ENCODE results near the gene CCDC188.

CCDC188 gene

DNA sequence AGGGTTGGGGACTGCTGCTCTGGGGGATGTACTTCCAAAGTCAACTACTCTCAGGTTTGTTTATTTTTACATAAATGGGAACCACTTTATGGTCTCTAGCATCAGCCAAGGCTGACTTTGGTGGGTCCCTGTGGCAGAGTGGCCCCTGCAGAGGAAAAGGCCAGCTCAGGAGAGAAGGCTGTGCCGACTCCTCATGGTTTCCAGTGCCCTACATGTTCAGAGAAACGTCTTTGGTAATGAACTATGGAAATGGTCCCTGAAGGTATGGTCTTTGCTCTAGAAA lies 22.3 kb downstream of the CCDC188 start:
- Histone ChIP-seq H3K36me3 (ENCODE audit: control insufficient read depth, insufficient read depth, low read length) (peaks cover 36% of the 10 kb centered on the region), H3K9me3 (ENCODE audit: control insufficient read depth, insufficient read depth, low read length) (no peaks in the 10 kb centered on the region)

DNA sequence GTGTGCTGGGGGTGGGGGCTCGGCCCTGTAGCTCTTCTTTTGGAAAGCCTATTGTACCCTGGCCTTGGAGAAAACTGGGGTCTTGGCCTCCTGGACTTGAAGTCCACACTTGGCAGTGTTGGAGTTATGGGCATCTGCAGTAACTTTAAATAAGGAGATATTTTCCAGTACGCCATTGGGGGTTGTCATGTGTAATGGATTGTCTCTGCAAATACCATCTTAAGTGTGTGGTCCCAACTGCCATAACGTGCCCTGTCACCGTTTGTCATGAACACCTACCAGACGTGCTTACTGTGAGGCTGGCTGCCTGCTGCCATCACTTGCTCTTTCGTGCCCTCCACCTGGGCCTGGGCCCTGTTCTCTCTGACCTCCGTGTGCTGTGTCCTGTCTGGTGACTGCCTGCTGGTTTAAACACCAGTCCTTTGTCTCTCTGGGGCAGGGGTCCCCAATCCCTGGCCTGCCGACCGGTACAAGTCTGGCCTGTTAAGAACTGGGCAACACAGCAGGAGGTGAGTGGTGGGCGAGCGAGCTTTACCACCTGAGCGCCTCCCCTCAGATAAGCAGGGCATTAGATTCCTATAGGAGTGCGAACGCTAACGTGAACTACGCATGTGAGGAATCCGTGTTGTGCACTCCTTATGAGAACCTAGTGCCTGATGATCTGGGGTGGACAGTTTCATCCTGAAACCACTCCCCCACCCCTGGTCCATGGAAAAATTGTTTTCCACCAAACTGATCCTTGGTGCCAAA lies 22.8 kb downstream of the CCDC188 start:
- Histone ChIP-seq H3K4me1 (ENCODE audit: control insufficient read depth, insufficient read depth, low read length) (peaks cover 4% of the 10 kb centered on the region; the same call in 1 of the 2 replicates), H3K36me3 (ENCODE audit: control insufficient read depth, insufficient read depth, low read length) (peaks cover 39% of the 10 kb centered on the region), H3K4me3 (ENCODE audit: low read length) (no peak overlapping the region), H3K9me3 (ENCODE audit: control insufficient read depth, insufficient read depth, low read length) (no peaks in the 10 kb centered on the region), H3K27me3 (ENCODE audit: control insufficient read depth, insufficient read depth, low read length) (no peaks in the 10 kb centered on the region), H3K27ac (ENCODE audit: low read length) (no peak overlapping the region)
- no peak for DNase-seq (ENCODE audit: low read depth, low spot score)
- no CpG with 5 or more reads among the region's 17 CpGs for WGBS (ENCODE audit: insufficient coverage, insufficient read length)

More for the DNA sequence above, 22.3 kb downstream of the CCDC188 start:
- no CpG with 5 or more reads among the region's 2 CpGs for WGBS (ENCODE audit: insufficient coverage, insufficient read length)
- peaks cover 4% of the 10 kb centered on the region; the same call in 1 of the 2 replicates for H3K4me1 ChIP-seq (ENCODE audit: control insufficient read depth, insufficient read depth, low read length)
- H3K27ac ChIP-seq (ENCODE audit: low read length): no peak overlapping the region
- no peaks in the 10 kb centered on the region for H3K27me3 ChIP-seq (ENCODE audit: control insufficient read depth, insufficient read depth, low read length)
- H3K4me3 ChIP-seq (ENCODE audit: low read length): no peak overlapping the region
- DNase-seq (ENCODE audit: low read depth, low spot score): no peak

DNA sequence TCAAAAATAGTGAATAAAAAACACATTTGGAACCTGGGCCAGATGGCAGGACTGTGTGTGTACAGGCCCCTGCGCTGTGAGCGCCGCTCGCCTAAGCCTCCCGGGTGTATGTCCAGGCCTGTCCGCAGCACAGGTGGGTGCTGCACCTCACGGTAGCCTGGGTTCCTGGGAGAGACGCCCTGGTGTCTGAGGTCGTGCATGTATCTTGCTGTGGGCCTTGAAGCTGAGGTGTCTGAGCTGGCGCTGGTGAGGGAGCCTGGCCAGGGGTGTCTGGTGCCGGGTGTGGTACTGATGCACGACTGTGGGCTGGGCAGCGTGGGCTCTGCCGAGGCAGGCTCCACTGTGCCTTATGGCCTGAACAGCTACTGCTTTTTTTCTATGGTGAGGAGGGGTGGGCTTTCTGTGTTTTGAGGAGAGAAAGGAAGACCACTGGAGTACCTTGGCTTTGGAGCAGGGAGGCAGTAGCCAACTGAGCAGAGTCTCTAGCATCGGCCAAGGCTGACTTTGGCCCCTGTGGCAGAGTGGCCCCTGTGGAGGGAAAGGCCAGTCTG lies 23.5 kb downstream of the CCDC188 start:
- no CpG with 5 or more reads among the region's 15 CpGs for WGBS (ENCODE audit: insufficient coverage, insufficient read length)
- Histone ChIP-seq H3K36me3 (ENCODE audit: control insufficient read depth, insufficient read depth, low read length) (peaks cover 44% of the 10 kb centered on the region), H3K4me1 (ENCODE audit: control insufficient read depth, insufficient read depth, low read length) (peaks cover under 1% of the 10 kb centered on the region; the same call in 1 of the 2 replicates), H3K4me3 (ENCODE audit: low read length) (no peak overlapping the region), H3K27me3 (ENCODE audit: control insufficient read depth, insufficient read depth, low read length) (no peaks in the 10 kb centered on the region), H3K9me3 (ENCODE audit: control insufficient read depth, insufficient read depth, low read length) (no peaks in the 10 kb centered on the region), H3K27ac (ENCODE audit: low read length) (no peak overlapping the region)
- no peak for DNase-seq (ENCODE audit: low read depth, low spot score)

DNA sequence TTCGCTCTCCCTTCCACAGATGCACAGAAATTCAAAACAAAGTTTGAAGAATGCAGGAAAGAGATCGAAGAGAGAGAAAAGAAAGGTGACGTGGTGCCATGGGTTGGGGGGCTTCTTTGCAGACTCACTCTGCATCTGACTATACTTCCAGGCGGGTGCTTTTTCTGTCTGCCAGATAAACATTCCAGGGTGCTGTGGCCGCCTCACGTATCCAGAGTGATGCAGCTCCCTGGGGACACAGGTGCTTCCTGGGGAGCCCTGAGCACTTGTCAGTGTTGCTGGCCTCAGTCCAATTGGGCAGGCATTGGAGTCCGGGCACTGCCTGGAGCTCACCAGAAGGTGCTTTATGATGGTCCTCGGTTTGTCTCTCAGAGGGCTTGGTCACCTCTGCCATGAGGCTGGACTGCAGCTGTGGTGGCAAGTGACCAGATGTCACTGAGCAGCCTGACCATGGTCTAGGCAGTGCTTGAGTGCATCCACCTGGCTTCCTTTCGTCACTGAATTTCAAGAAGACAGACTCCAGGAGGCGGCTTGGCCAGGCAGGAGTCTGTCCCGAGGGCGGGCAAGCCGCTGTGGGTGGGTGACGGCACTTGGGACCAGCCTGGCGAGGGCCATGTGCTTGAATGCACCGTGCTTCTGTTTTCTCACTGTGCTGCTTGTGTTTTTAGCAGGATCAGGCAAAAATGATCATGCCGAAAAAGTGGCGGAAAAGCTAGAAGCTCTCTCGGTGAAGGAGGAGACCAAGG lies 24.4 kb downstream of the CCDC188 start:
- H3K4me1 ChIP-seq (ENCODE audit: control insufficient read depth, insufficient read depth, low read length): no peaks in the 10 kb centered on the region
- H3K27me3 ChIP-seq (ENCODE audit: control insufficient read depth, insufficient read depth, low read length): no peaks in the 10 kb centered on the region
- H3K27ac ChIP-seq (ENCODE audit: low read length): no peak overlapping the region
- no peak overlapping the region for H3K4me3 ChIP-seq (ENCODE audit: low read length)
- H3K36me3 ChIP-seq (ENCODE audit: control insufficient read depth, insufficient read depth, low read length): peaks cover 54% of the 10 kb centered on the region
- no CpG with 5 or more reads among the region's 19 CpGs for WGBS (ENCODE audit: insufficient coverage, insufficient read length)
- H3K9me3 ChIP-seq (ENCODE audit: control insufficient read depth, insufficient read depth, low read length): no peaks in the 10 kb centered on the region
- DNase-seq (ENCODE audit: low read depth, low spot score): no peak

DNA sequence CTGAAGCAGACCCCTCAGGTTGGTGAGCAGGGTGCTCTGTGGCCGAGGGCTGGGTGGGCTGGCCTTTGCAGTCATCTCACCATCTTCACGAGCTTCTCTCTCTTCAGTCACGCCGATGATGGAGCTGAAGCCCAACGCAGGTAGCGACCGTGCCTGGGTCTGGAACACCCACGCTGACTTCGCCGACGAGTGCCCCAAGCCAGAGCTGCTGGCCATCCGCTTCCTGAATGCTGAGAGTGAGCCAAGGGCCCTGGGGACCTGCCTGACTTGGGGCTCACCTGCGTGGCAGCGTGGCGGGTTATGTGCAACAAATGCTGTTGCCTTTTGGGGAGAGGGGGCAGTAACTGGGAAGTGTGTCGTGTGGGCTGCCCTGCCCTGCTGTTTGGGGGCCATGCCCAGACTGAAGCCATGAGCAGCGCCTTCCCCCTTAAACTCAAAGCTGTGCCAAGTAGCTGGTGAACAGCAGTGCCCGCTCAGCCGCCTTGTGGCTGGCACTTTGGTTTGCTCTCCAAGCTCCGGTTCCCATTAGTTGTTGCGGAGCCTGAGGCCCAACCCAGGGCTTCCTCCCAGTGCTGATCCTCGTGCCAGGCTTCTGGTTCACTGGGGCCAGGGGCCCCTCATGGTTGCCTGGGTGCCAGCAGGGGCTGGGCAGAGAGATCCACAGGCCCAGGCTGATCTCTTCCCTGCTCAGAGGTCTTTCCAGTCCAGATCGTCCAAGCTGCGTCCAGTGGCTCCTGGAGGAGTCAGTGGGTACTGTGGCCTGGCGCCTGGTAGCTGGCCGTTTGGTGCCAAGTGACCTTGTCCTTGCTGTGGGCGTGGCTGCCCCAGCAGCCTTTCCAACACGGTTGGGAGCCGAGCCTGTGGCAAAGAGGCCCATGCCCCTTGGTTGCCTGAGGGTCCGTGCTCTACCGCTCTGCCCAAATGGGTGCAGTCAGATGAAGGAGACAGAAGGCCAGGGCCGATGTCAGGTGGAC lies 25.4 kb downstream of the CCDC188 start:
- Histone ChIP-seq H3K4me3 (ENCODE audit: low read length) (no peak overlapping the region), H3K36me3 (ENCODE audit: control insufficient read depth, insufficient read depth, low read length) (peaks cover 59% of the 10 kb centered on the region), H3K4me1 (ENCODE audit: control insufficient read depth, insufficient read depth, low read length) (no peaks in the 10 kb centered on the region), H3K27ac (ENCODE audit: low read length) (no peak overlapping the region), H3K27me3 (ENCODE audit: control insufficient read depth, insufficient read depth, low read length) (no peaks in the 10 kb centered on the region), H3K9me3 (ENCODE audit: control insufficient read depth, insufficient read depth, low read length) (no peaks in the 10 kb centered on the region)
- DNase-seq (ENCODE audit: low read depth, low spot score): no peak
- WGBS (ENCODE audit: insufficient coverage, insufficient read length): no CpG with 5 or more reads among the region's 32 CpGs

DNA sequence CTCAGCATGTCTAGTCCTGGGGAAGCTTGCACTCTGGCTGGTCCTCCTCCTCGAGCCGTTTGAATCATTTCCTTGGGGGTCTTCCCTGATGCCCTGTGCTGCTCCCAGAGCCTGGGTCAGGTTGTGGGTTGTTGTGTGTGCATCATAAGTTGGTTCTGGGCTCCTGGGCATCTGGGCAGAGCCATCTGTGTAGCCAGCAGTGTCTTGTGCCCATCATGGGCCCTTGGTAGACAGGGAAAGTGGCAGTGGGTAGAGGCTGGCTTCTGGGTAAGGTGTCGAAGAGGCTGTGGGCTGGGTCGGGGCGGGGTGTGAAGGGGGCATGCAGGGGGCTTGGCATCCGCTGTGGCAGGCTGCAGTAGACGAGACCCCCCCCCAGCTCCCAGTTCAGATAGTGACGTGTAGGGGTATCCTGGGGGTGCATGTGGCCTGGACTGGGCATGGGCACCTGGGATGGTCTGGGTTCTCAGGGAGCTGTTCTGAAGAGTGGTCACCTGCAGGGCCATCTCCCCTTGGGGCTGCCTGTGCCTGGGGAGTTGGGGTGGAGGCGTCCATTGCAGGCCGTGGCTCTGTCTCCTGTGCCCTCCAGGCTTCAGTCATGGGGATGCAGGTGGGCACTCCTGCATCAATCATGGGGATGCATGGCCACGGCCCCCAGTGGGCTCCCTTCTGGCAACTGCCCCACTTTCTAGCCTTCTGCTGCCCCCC lies 26.6 kb downstream of the CCDC188 start:
- H3K9me3 ChIP-seq (ENCODE audit: control insufficient read depth, insufficient read depth, low read length): no peaks in the 10 kb centered on the region
- WGBS (ENCODE audit: insufficient coverage, insufficient read length): no CpG with 5 or more reads among the region's 11 CpGs
- H3K4me1 ChIP-seq (ENCODE audit: control insufficient read depth, insufficient read depth, low read length): no peaks in the 10 kb centered on the region
- no peak overlapping the region for H3K4me3 ChIP-seq (ENCODE audit: low read length)
- peaks cover 69% of the 10 kb centered on the region for H3K36me3 ChIP-seq (ENCODE audit: control insufficient read depth, insufficient read depth, low read length)
- no peak overlapping the region for H3K27ac ChIP-seq (ENCODE audit: low read length)
- DNase-seq (ENCODE audit: low read depth, low spot score): no peak
- no peaks in the 10 kb centered on the region for H3K27me3 ChIP-seq (ENCODE audit: control insufficient read depth, insufficient read depth, low read length)

DNA sequence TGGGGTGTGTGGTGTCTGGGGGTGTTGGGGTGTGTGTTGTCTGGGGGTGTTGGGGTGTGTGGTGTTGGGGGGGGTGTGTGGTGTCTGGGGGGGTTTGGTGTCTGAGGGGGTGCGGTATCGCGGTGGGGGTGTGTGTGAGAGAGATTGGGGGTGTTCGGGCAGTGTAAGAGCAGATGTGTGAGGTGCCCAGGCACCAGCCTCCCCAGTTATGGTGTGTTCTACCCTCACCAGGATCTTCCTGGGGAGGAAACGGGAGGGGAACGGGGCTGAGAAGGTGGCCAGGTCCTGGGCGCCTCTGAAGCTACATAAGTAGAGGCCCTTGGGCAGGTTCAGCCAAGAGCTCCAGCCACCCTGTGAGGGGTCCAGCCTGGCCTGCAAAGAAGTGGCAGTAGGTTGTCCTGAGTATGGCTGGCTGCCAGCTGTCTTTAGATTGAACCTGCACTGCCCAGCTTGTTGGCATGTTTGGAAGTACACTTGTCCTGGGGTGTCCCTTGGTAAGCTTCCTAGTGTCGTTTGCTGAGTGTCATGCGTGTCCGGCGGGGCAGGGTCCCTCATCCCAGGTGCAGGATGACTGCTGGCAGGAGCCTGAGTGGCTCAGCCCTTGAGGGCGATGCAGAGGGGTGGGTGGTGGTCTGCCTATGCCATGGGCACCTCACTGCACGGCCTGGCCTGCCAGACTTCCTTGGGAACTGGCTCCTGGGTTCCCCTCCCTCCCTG lies 27.3 kb downstream of the CCDC188 start:
- H3K27me3 ChIP-seq (ENCODE audit: control insufficient read depth, insufficient read depth, low read length): no peaks in the 10 kb centered on the region
- H3K36me3 ChIP-seq (ENCODE audit: control insufficient read depth, insufficient read depth, low read length): peaks cover 71% of the 10 kb centered on the region
- no peaks in the 10 kb centered on the region for H3K4me1 ChIP-seq (ENCODE audit: control insufficient read depth, insufficient read depth, low read length)
- DNase-seq (ENCODE audit: low read depth, low spot score): no peak
- 100% methylated on average over 3 of the region's 13 CpGs for WGBS (ENCODE audit: insufficient coverage, insufficient read length)
- H3K9me3 ChIP-seq (ENCODE audit: control insufficient read depth, insufficient read depth, low read length): no peaks in the 10 kb centered on the region
- no peak overlapping the region for H3K27ac ChIP-seq (ENCODE audit: low read length)
- no peak overlapping the region for H3K4me3 ChIP-seq (ENCODE audit: low read length)

DNA sequence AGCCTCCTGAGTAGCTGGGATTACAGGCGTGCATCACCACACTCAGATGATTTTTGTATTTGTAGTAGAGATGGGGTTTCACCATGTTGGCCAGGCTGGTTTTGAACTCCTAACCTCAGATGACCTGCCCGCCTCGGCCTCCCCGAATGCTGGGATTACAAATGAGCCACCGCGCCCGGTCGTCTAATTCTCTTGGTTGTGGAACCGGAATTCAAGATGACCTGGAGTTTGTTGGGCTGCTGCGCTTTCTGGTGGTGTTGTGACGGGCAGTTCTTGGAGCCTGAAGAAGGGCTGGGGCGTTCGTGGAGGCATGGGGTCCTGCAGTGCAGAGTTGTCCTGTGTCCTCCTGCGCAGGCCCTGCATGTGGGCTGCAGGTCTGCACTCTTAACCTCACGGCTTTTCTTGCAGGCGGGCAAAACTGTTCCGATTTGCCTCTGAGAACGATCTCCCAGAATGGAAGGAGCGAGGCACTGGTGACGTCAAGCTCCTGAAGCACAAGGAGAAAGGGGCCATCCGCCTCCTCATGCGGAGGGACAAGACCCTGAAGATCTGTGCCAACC lies 28.9 kb downstream of the CCDC188 start:
- H3K27me3 ChIP-seq (ENCODE audit: control insufficient read depth, insufficient read depth, low read length): no peaks in the 10 kb centered on the region
- DNase-seq (ENCODE audit: low read depth, low spot score): no peak
- peaks cover 66% of the 10 kb centered on the region for H3K36me3 ChIP-seq (ENCODE audit: control insufficient read depth, insufficient read depth, low read length)
- no peaks in the 10 kb centered on the region for H3K9me3 ChIP-seq (ENCODE audit: control insufficient read depth, insufficient read depth, low read length)
- no peaks in the 10 kb centered on the region for H3K4me1 ChIP-seq (ENCODE audit: control insufficient read depth, insufficient read depth, low read length)
- no peak overlapping the region for H3K4me3 ChIP-seq (ENCODE audit: low read length)
- whole genome bisulfite sequencing (ENCODE audit: insufficient coverage, insufficient read length): no CpG with 5 or more reads among the region's 22 CpGs
- no peak overlapping the region for H3K27ac ChIP-seq (ENCODE audit: low read length)

DNA sequence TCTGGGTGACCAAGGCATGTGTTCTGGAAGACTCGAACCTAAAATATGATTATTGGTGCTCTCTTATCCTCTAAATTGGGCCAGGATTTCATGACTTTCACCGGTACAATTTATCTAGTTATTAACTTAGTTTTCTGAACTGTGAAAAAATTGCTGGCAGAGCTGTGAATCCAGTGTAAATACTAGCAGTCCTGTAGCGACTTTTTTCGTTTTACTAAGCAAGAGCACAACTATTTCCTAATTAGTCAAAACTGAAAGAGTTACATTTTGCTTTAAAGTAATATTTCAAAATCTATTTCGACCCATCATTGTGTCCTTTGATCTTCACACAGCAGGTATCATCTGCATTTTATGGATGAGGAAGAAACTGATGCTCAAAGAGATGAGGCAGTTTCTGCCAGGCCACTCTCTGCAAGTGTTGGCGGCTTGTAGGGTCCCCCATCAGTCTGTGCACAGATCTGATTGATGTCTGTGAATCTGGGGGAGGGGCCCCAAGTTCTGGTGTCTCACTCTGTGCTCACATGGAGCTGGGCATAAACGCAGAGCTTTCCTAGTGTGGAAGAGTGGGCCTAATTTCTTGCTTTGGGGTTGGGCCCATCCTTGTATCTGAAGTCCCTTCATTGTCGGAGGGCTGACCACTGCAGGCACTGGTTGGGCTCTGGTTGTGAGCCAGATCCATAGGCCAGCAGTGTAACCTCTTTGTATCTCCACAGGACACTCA lies 32.4 kb downstream of the CCDC188 start:
- H3K36me3 ChIP-seq (ENCODE audit: control insufficient read depth, insufficient read depth, low read length): peaks cover 53% of the 10 kb centered on the region
- H3K27me3 ChIP-seq (ENCODE audit: control insufficient read depth, insufficient read depth, low read length): no peaks in the 10 kb centered on the region
- WGBS (ENCODE audit: insufficient coverage, insufficient read length): no CpG with 5 or more reads among the region's 8 CpGs
- H3K4me1 ChIP-seq (ENCODE audit: control insufficient read depth, insufficient read depth, low read length): no peaks in the 10 kb centered on the region
- H3K4me3 ChIP-seq (ENCODE audit: low read length): peak overlapping the region; percentile 73; the same call in 1 of the 2 replicates
- H3K9me3 ChIP-seq (ENCODE audit: control insufficient read depth, insufficient read depth, low read length): no peaks in the 10 kb centered on the region
- no peak overlapping the region for H3K27ac ChIP-seq (ENCODE audit: low read length)
- no peak for DNase-seq (ENCODE audit: low read depth, low spot score)

Data from iPS DF 6.9 (cell line).